ENCODE measurements around the gene SOX11.

SOX11 gene

DNA sequence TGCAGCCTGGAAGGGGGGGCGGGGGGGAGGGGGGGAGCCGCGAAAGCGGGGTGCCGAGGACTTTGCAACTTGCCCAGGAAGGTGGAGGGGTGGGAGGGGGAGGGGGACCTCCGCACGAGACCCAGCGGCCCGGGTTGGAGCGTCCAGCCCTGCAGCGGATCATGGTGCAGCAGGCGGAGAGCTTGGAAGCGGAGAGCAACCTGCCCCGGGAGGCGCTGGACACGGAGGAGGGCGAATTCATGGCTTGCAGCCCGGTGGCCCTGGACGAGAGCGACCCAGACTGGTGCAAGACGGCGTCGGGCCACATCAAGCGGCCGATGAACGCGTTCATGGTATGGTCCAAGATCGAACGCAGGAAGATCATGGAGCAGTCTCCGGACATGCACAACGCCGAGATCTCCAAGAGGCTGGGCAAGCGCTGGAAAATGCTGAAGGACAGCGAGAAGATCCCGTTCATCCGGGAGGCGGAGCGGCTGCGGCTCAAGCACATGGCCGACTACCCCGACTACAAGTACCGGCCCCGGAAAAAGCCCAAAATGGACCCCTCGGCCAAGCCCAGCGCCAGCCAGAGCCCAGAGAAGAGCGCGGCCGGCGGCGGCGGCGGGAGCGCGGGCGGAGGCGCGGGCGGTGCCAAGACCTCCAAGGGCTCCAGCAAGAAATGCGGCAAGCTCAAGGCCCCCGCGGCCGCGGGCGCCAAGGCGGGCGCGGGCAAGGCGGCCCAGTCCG lies 540 bp downstream of the SOX11 start:
- no peak for DNase-seq

DNA sequence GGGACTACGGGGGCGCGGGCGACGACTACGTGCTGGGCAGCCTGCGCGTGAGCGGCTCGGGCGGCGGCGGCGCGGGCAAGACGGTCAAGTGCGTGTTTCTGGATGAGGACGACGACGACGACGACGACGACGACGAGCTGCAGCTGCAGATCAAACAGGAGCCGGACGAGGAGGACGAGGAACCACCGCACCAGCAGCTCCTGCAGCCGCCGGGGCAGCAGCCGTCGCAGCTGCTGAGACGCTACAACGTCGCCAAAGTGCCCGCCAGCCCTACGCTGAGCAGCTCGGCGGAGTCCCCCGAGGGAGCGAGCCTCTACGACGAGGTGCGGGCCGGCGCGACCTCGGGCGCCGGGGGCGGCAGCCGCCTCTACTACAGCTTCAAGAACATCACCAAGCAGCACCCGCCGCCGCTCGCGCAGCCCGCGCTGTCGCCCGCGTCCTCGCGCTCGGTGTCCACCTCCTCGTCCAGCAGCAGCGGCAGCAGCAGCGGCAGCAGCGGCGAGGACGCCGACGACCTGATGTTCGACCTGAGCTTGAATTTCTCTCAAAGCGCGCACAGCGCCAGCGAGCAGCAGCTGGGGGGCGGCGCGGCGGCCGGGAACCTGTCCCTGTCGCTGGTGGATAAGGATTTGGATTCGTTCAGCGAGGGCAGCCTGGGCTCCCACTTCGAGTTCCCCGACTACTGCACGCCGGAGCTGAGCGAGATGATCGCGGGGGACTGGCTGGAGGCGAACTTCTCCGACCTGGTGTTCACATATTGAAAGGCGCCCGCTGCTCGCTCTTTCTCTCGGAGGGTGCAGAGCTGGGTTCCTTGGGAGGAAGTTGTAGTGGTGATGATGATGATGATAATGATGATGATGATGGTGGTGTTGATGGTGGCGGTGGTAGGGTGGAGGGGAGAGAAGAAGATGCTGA lies 1.4 kb downstream of the SOX11 start:
- no peak for DNase-seq

DNA sequence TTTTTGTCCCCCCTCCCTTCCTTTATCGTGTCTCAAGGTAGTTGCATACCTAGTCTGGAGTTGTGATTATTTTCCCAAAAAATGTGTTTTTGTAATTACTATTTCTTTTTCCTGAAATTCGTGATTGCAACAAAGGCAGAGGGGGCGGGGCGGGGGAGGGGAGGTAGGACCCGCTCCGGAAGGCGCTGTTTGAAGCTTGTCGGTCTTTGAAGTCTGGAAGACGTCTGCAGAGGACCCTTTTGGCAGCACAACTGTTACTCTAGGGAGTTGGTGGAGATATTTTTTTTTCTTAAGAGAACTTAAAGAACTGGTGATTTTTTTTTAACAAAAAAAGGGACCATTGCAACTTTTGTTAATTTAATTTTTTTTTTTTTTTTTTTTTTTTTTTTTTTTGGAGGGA lies 2.1 kb downstream of the SOX11 start:
- no peak for DNase-seq

DNA sequence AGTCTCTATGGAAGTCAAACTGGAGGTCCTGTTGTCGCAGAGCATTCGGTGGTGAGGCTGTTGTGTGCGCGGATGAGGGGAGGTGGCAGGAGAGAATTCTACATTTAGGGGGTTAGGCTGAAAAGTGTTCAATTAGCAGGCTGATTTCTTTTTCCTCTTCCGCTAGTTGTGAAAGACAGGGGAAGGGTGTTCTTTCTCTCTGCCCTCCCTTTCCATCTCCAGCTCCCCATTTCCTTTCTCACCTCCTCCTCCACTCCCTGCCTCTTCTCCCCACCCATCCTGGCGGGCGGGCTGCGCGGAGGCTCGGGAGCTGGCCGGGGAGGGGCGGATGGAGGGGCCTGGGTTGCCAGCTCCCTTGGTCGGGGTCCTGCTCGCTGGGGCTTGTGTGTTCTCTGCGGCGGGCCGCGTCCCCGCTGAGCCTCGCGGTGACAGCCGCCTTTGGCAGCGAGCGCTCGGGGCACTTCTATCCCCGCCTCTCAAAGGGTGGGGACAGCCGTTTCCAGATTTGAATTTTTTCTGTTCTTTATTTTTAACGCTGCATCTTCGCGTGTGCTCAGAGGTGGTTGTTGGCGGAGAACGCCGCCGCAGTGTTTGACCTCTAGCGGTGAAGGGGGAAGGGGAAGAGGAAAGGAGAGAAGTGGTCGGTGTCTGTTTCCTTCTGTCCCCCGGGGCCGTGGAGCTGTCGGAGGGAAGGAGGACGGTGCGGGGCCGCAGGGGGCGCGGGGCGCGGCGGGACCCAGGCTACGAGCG lies 3.6 kb downstream of the SOX11 start:
- DNase-seq = no peak

DNA sequence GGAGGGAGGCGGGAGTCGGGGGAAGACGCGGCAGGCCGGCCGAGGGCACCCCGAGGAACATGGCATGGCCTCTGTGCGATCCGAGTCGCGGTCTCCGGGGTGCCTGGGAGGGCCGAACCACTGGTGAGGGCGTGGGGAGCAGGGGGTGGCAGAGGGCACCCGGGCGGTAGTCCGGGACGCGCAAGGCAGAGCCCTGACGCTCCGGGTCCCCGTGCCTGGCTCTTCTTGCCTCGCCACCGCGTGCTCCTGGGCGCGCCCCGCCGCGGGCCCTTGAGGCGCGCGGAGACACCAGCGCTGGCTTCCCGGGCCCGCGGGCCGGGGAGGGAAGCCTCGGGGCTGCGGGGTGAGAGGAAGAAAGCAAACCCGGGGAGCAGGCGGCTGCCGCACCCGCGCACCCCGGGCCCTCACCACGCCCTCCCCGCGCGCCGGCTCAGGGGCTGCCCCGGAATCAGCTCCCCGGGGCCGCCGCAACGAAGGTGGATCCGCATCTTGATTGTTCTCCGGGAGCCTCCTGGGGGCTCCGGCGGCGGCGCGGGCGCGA lies 4.3 kb downstream of the SOX11 start:
- no peak for DNase-seq

DNA sequence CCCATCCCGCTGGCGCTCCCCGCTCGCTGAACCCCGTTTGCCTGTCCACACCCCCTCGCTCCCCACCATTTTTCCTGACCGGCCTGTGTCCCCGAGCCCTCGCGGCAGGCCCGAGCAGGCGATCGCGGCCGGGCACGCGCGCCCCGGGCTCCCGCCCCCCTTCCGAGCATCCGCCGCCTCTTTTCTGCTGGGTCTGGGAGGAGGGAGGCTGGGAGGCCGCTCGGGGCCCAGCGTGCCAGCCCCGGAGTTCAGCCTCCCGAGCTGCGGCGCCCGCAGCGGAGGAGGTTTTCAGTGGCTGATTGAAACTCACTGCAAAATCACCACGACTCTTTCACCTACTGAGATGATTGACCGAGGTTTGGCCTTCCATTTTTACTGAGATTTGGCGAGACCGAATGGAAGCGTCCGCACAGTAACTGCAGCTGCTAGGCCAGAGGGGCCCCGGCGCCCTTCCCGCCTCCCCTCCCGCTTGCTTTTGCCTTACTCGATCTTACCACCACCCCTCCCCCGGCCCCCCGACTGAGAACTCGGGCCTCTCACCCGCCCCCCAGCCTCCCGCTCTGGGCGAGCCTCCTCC lies 4.8 kb downstream of the SOX11 start:
- no peak for DNase-seq

DNA sequence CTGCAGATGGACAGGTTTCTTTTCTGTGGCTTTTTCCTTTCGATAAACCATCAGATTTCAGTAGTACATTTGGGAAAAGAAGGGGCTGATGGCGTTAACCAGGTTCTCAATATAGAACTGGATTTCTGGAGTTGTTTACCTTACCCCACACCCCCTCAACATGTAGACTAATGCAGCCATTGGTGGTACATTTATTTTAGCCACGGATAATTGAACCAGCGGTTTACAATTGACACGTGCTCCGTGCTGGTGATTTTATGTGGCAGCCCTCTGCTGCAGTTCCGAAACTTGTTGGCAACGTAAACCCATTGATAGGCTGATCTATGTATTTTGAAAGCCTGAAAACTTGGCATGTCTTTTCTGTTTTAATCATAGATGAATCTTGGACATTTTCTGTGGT lies 5.4 kb downstream of the SOX11 start:
- DNase-seq = no peak

DNA sequence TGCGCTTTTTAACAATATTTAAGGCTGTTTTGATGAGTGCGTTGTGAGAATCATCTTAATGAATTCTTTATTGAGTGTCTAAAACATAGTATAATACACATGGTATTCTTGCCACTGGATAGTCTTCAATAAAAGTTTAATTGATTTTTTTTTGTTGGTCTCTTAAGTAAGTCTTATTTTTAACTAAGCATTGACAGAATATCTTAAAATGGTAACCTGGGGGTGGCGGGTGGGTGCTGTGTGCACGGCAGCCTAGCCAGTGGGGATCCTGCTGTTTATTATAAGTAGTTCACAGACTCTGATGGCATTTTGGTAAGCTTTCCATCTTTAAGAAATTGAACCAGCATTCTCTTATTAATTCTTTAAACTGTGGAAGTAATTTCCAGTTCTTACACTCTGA lies 6.0 kb downstream of the SOX11 start:
- no peak for DNase-seq

DNA sequence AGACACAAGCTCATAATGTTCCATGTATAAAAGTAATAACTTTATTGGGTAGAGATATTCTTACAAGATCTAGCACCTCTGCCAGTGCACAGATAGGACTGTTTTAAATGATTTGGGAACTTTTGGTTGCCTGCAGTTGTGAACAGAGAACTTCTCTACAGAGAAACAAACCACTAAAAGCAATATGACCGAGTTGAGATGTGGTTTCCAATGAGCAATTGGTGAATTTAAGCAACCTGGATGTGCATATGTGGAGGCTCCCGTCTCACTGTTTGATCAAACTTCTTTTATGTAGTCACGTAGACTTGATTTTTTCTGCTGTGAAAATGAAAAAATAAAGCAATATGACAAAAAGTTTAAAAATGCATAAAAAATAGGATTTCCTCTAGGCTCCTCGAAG lies 7.8 kb downstream of the SOX11 start:
- DNase-seq = no peak

DNA sequence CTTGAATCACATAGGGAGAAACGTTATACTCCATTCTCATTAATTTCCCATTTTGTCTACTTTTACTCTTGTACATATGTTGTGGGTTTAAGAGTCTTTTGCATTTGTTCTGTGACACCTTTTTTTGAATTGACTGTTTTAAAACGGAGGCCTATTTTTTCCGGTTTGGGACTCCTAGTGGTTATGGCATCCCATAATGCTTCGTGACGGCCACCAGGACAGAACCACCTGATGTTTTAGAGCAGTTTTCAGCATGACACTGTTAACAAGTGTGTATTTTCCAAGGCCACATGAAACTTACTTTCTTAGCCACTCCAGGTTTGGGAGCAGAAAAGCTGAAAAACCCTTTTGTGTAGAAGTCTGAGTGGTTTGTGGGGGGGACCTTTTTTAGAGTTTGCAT lies 8.4 kb downstream of the SOX11 start:
- DNase-seq = no peak

DNA sequence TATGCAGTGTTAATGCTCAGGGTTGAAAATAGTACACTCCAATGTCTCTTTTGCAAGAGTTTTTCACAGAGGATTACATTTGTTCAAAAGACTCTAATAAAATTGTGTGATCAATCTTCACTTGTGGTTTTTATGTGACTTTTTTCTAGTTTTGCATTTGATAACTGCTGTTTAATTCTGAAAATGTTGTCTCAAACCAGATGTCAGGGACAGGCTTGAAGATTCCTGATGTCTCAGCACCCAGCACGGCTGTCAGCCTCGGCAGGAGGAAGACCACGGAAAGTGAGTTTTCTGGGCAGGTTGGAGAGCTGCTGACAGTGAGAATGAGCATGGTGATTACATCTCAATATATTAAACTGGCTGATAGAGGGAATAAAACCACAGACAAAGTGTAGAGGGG lies 9.1 kb downstream of the SOX11 start:
- DNase-seq = no peak

DNA sequence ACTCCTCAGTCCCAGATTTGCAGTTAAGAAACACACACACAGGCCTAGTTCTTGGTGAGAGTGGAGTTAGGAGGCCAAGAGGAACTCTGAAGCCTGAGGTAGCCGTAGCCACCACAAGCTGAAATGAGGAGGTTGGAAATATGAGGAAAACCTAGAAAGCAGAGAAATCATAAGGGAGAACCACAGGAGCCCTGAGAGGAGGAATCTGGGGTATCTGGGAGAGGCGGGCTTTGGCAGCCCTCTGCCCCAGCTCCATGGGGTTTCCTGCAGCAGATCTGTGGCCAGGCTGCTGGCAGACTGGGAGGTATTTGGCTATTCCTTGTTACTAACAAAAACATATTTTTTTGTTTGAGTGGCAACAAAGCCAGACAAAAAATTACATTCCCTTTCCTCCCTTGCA lies 11.0 kb downstream of the SOX11 start:
- DNase-seq = no peak

DNA sequence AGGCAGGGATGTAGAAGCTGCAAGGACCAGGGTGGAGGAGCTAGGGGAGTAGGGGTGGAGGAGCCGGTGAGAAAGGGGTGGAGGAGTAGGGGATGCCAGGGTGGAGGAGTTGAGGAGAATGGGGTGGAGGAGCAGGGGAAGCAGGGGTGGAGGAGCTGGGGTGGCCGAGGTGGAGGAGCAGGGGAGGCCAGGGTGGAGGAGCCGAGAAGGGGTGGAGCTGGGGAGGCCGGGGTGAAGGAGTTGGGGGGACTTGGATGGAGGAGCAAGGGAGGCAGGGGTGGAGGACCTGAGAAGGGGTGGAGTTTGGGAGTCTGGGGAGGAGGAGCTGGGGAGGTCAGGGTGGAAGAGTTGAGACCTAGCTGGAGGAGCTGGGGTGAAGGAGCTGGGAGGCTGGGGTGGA lies 13.3 kb downstream of the SOX11 start:
- DNase-seq = no peak

DNA sequence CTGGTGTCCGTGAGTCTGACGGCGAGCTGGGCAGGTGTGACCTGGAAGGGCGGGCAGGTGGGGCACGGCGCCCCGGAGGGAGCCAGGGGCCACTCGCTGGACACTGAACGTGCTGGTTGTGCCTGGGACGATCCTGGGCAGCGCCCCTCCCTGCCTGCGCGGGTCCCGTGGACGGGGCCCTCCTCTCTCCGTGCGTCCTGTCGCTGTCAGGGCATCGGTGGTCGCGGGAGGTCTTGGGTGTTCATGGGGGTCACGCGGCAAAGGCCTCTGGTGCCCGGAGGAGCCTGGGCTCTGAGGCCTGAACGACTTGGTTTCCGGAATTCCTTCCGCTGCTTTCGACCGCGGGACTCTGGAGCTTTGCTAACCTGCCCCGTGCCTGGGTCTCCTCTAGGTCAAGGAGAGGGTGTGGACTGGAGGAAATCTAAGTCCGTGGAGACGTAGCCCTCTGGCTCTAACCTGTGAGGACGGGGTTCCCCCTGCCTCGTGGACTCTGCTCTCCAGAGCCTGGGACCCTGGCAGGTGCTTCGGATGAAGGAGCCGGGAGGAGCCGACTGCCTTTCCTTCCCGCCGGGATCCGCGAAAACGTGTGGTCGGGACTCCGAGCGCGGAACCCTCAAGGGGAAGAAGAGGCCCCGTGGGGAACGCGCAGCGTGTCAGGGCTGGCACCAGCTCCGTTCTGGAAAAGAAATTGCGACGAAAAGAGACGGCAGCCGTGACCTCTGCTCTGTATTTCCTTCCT lies 14.7 kb downstream of the SOX11 start:
- no peak for DNase-seq

DNA sequence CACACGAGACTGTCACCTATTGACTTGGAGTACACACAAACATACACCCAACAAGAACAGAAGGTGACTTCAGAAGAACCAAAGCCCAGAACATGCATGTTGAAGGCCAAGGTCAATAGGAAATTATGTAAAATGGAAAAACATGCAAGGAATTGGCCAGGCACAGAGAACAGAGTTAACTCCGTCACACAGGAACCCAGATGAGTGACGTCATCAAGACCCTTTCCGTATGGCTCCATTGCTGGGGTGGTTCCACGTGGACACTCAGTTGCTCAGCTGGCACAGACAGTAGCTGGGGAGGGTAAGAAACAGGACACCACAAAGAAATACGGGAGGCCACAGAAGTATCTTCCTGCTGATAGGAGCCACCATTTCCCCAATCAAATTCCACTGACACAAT lies 18.4 kb downstream of the SOX11 start:
- no peak for DNase-seq

DNA sequence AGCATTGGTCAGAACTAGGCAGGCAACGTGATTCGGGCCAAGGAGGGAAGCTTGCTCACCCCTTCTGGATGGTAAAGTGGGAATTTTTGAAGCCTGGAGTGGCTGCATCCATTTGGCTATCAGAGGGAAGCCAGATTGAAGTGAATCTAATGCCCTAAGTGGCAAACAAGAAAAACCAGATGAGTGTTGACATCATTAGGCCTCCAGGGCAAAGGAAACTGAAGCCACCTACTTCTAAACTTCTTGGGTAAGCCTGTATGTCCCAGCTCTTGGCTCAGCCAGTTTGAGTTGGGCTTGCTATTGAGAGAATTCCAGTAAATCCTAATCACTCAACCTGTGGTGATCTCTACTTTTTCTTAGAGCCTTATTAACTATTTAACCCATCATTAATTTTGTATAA lies 20.9 kb downstream of the SOX11 start:
- DNase-seq = no peak

DNA sequence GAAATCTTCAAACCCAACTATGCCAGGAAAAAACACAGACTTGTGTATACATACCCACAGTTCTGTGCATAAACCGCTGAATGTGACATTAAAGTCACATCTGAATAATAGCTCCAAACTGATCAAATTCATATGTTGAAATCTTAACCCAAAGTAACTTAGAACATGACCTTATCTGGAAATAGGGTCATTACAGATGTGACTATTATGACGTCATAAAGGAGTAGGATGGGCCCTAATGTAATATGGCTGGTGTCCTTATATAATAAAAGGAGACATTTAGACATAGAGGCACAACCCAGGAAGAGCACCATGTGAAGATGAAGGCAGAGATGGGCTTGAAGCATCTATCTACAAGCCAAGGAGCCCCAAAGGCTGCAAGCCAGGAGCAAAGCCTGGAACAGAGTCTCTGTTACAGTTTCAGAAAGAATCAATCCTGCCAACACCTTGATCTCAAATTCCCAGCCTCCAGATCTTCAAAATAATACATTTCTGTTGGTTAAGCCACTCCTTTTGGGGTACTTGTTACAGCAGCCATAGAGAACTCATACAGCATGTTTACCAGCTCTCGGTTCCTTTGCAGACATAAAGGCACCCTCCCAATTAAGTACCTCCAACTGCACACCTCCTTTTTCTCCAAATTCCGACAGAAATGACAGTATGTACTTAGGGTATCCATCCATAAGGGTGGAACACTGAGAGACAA lies 27.6 kb downstream of the SOX11 start:
- DNase-seq = no peak

DNA sequence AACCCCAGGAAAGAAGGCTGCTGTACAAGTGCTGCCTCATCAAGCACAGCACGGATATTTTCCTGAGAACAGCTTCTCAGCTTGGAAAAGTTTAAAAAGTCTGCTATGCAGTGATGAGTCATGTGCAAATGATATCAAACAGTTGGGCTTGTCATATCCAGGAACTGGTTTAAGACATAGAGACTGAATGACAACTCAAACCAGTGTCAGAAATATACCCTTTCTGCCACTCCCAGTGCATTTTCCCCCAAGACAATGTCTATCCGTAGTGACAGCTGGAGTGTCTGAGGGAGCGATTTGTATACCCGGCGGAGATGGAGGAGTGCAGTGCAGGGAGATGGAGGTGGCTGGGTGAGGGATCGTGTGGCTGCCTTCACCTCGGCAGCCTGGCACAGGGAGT lies 28.2 kb downstream of the SOX11 start:
- DNase-seq = no peak

DNA sequence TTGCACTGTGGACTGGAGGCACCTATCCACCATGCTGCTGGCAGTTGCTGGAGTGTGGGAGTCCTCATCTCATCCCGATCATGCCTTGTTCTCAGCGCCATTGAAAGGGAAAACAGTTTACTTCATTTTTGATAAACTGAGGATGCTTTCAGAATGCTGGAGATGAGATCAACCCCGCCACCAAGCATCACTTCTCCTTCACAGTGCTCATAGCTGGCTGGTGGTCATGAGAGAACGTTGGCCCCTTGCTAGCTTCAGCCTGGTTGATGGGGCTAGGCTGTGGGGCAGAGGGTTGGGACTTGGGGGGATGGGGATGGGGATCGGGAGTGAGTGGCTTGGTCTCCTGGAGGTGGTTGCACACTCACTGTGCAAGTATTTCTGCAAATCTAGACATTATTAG lies 30.1 kb downstream of the SOX11 start:
- DNase-seq = no peak

DNA sequence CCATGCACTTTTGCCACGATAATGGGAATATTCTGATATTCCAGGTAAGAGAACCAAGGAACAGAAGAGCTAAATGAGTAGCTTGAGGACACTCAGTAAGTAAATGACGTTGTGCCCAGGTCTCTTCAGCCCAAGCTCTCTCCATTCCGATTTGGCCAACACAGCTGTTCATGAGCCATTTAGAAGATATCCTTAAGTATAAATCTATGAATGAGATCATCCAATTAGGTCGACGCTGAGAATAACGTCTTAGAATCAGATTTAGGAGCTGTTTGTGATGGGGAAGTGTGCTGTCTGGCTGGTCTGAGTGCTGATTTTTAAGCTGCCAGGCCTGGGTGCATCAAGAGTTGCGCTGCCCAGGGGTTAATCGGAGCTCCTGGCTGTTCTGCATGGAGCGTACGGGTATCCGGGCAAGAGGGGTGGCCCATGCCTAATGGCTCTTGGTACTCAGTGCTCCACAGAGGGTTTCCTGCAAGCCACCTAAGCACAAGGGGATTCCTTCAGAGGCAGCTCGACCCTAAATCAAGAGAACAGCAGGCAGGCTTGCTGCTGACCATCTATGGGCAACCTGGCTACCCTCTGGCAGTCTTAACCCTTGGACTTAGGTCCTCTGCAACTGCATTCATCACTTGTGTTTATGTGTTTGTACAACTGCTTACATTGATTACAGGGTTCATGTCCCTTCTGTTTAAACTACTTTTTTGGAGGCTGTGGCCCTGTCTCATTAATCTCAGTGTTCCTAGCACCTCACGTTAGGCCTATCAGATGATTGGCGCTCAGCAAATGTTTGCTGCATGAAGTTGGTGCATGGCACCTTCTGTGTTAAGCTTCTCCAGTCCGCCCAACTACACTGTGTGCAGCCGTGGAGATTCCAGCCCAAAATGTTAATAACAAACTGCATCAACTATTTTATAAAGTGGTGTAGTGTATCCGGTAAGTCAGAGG lies 31.9 kb downstream of the SOX11 start:
- DNase-seq = no peak

DNA sequence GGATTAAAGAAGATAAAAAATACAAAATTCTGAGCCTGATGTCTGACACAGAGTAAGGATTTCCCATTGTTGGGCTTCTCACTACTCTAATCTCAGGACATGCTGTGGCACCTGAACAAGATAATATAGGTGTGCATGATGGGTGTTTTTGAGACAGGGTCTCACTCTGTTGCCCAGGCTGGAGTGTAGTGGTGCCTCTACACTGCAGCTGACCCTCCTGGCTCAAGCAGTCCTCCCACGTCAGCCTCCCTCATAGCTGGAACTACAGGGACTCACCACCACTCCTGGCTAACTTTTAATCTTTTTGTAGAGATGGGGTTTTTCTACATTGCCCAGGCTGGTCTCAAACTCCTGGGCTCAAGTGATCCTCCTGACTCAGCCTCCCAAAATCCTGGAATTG lies 32.9 kb downstream of the SOX11 start:
- no peak for DNase-seq
